Nephron progenitor cell (in vitro differentiated cells): ENCODE results near the gene LPIN1.
"Not testable (repeated sequence)": the region's sequence is repeated elsewhere in the genome, so short reads cannot be mapped to it uniquely, and the experiment has no call there.

ENCODE experiments used
- DNase-seq: peaks from one replicate; pipeline ENCODE4 v3.0.0; 2021
- H3K27ac Mint-ChIP-seq: 2 replicates; pipeline ENCODE4 v1.8.0; 2021; ENCODE audit warnings: mild to moderate bottlenecking, moderate library complexity, mixed read lengths
- H3K27me3 Mint-ChIP-seq: 2 replicates; pipeline ENCODE4 v1.8.0; 2021; ENCODE audit warnings: mild to moderate bottlenecking, low read depth, mixed read lengths; ENCODE audit not compliant: poor library complexity
- H3K36me3 Mint-ChIP-seq: 2 replicates; pipeline ENCODE4 v1.8.0; 2021; ENCODE audit warnings: low read depth, mixed read lengths
- H3K4me1 Mint-ChIP-seq: 2 replicates; pipeline ENCODE4 v1.8.0; 2021; ENCODE audit warnings: mixed read lengths
- H3K4me3 Mint-ChIP-seq: 2 replicates; pipeline ENCODE4 v1.8.0; 2021; ENCODE audit warnings: mild to moderate bottlenecking, moderate library complexity, mixed read lengths
- H3K9me3 Mint-ChIP-seq: 2 replicates; pipeline ENCODE4 v1.8.0; 2021; ENCODE audit warnings: mild to moderate bottlenecking, moderate library complexity, mixed read lengths
- CTCF ChIP-seq: fragments of 200-600 bp; sonication (generic); IDR thresholded peaks from 2 replicates; pipeline ENCODE4 v1.5.0; 2021; ENCODE audit warnings: antibody characterized with exemption

LPIN1 gene

GRCh38 chr2:11810237-11810977, 64.0 kb downstream of the LPIN1 start:
- Mint-ChIP-seq H3K36me3 (peaks cover 86% of the 10 kb centered on the region), H3K27ac (no peak overlapping the region), H3K27me3 (no peaks in the 10 kb centered on the region), H3K9me3 (no peaks in the 10 kb centered on the region), H3K4me3 (no peak overlapping the region), H3K4me1 (no peaks in the 10 kb centered on the region)
- TF ChIP-seq CTCF: no peak
- no peak for DNase-seq

GRCh38 chr2:11811036-11811654, 64.7 kb downstream of the LPIN1 start:
- H3K36me3 Mint-ChIP-seq: peaks cover 86% of the 10 kb centered on the region
- no peak overlapping the region for H3K27ac Mint-ChIP-seq
- H3K27me3 Mint-ChIP-seq: no peaks in the 10 kb centered on the region
- no peaks in the 10 kb centered on the region for H3K4me1 Mint-ChIP-seq
- no peak for DNase-seq
- no peaks in the 10 kb centered on the region for H3K9me3 Mint-ChIP-seq
- no peak overlapping the region for H3K4me3 Mint-ChIP-seq
- no peak for TF ChIP-seq CTCF

- H3K27ac Mint-ChIP-seq: no peak overlapping the region
- no peak overlapping the region for H3K4me3 Mint-ChIP-seq
- H3K4me1 Mint-ChIP-seq: no peaks in the 10 kb centered on the region
- H3K9me3 Mint-ChIP-seq: no peaks in the 10 kb centered on the region
- H3K36me3 Mint-ChIP-seq: peaks cover 87% of the 10 kb centered on the region
- TF ChIP-seq CTCF: no peak
- no peak for DNase-seq
- no peaks in the 10 kb centered on the region for H3K27me3 Mint-ChIP-seq
Measured at GRCh38 chr2:11812466-11813248, 66.2 kb downstream of the LPIN1 start.

GRCh38 chr2:11813345-11813744, 66.9 kb downstream of the LPIN1 start:
- not testable (repeated sequence) for H3K4me3 Mint-ChIP-seq, H3K27ac Mint-ChIP-seq, DNase-seq, H3K27me3 Mint-ChIP-seq, H3K4me1 Mint-ChIP-seq, H3K9me3 Mint-ChIP-seq
- peaks cover 85% of the 10 kb centered on the region for H3K36me3 Mint-ChIP-seq

GRCh38 chr2:11813951-11814350, 67.5 kb downstream of the LPIN1 start:
- H3K4me1 Mint-ChIP-seq: no peaks in the 10 kb centered on the region
- TF ChIP-seq CTCF: no peak
- no peak for DNase-seq
- no peak overlapping the region for H3K4me3 Mint-ChIP-seq
- peak overlapping the region; percentile 44 for H3K27ac Mint-ChIP-seq
- H3K9me3 Mint-ChIP-seq: no peaks in the 10 kb centered on the region
- H3K36me3 Mint-ChIP-seq: peaks cover 80% of the 10 kb centered on the region
- no peaks in the 10 kb centered on the region for H3K27me3 Mint-ChIP-seq

- Mint-ChIP-seq H3K27ac (peak overlapping the region; percentile 86), H3K4me1 (no peaks in the 10 kb centered on the region), H3K4me3 (no peak overlapping the region), H3K9me3 (no peaks in the 10 kb centered on the region), H3K36me3 (peaks cover 80% of the 10 kb centered on the region), H3K27me3 (no peaks in the 10 kb centered on the region)
- no peak for TF ChIP-seq CTCF
- no peak for DNase-seq
Measured at GRCh38 chr2:11814979-11815510, 68.6 kb downstream of the LPIN1 start.

- H3K9me3 Mint-ChIP-seq, H3K4me1 Mint-ChIP-seq, H3K4me3 Mint-ChIP-seq, DNase-seq, H3K27me3 Mint-ChIP-seq: not testable (repeated sequence)
- H3K36me3 Mint-ChIP-seq: peaks cover 86% of the 10 kb centered on the region
- H3K27ac Mint-ChIP-seq: peak overlapping the region; percentile 36
Measured at GRCh38 chr2:11816935-11817334, 70.5 kb downstream of the LPIN1 start.
